Central memory CD8-positive, alpha-beta T cell (primary cell): ENCODE measurements around the gene CAMTA1.

ENCODE experiments used
- ATAC-seq: fragments of 150-1000 bp; cut with Tn5 transposase; replicated peaks from 2 replicates; pipeline ENCODE4 v1.10.0; 2022; ENCODE audit warnings: mild to moderate bottlenecking, moderate FRiP score, moderate number of reproducible peaks; ENCODE audit not compliant: poor library complexity, severe bottlenecking; ENCODE audit errors: extremely low read depth
- DNase-seq, 2 donors: peaks; one replicate each; pipeline ENCODE4 v3.0.0; 2021; ENCODE audit warnings: low spot score in 2 of 2
- H3K27ac Mint-ChIP-seq: one replicate; pipeline ENCODE4 v1.8.0; 2022; ENCODE audit warnings: low read depth, mild to moderate bottlenecking, moderate library complexity, mixed read lengths
- H3K27me3 Mint-ChIP-seq: one replicate; pipeline ENCODE4 v1.8.0; 2022; ENCODE audit warnings: mixed read lengths
- H3K36me3 Mint-ChIP-seq: one replicate; pipeline ENCODE4 v1.8.0; 2022; ENCODE audit warnings: mild to moderate bottlenecking, moderate library complexity, mixed read lengths; ENCODE audit not compliant: insufficient read depth
- H3K4me1 Mint-ChIP-seq: one replicate; pipeline ENCODE4 v1.8.0; 2022; ENCODE audit warnings: mixed read lengths
- H3K4me3 Mint-ChIP-seq: one replicate; pipeline ENCODE4 v1.8.0; 2022; ENCODE audit warnings: mild to moderate bottlenecking, moderate library complexity, mixed read lengths
- H3K9me3 Mint-ChIP-seq: one replicate; pipeline ENCODE4 v1.8.0; 2022; ENCODE audit warnings: mixed read lengths

CAMTA1 gene

GRCh38 chr1:6950001-6950765 is 164.9 kb downstream of the CAMTA1 start:
- Mint-ChIP-seq H3K27ac (no peak overlapping the region), H3K4me1 (no peaks in the 10 kb centered on the region), H3K27me3 (peaks cover 34% of the 10 kb centered on the region), H3K4me3 (no peak overlapping the region), H3K9me3 (no peaks in the 10 kb centered on the region), H3K36me3 (no peaks in the 10 kb centered on the region)
- DNase-seq, result no peak
- no peak for ATAC-seq

- Mint-ChIP-seq H3K9me3 (no peaks in the 10 kb centered on the region), H3K36me3 (no peaks in the 10 kb centered on the region), H3K4me1 (no peaks in the 10 kb centered on the region), H3K27me3 (peaks cover 31% of the 10 kb centered on the region), H3K27ac (no peak overlapping the region), H3K4me3 (no peak overlapping the region)
- ATAC-seq (no peak), DNase-seq (no peak)
Observed at GRCh38 chr1:6951536-6951935, 166.3 kb downstream of the CAMTA1 start.

GRCh38 chr1:6953216-6953615 is 168.0 kb downstream of the CAMTA1 start:
- Mint-ChIP-seq H3K27me3 (peaks cover 24% of the 10 kb centered on the region), H3K4me1 (no peaks in the 10 kb centered on the region), H3K9me3 (no peaks in the 10 kb centered on the region), H3K36me3 (no peaks in the 10 kb centered on the region), H3K27ac (no peak overlapping the region), H3K4me3 (no peak overlapping the region)
- DNase-seq, result no peak
- no peak for ATAC-seq

GRCh38 chr1:6953907-6954364 is 168.7 kb downstream of the CAMTA1 start:
- no peak overlapping the region for H3K4me3 Mint-ChIP-seq

GRCh38 chr1:6954591-6954990 is 169.3 kb downstream of the CAMTA1 start:
- Mint-ChIP-seq H3K4me1 (no peaks in the 10 kb centered on the region), H3K36me3 (no peaks in the 10 kb centered on the region), H3K9me3 (no peaks in the 10 kb centered on the region), H3K27me3 (peaks cover 24% of the 10 kb centered on the region), H3K4me3 (no peak overlapping the region), H3K27ac (no peak overlapping the region)
- ATAC-seq (no peak), DNase-seq (no peak)

More at GRCh38 chr1:6953907-6954364, 168.7 kb downstream of the CAMTA1 start:
- ATAC-seq (no peak), DNase-seq (no peak)
- Mint-ChIP-seq H3K27ac (no peak overlapping the region), H3K9me3 (no peaks in the 10 kb centered on the region), H3K4me1 (no peaks in the 10 kb centered on the region), H3K27me3 (peaks cover 24% of the 10 kb centered on the region), H3K36me3 (no peaks in the 10 kb centered on the region)

GRCh38 chr1:6955357-6956094 is 170.3 kb downstream of the CAMTA1 start:
- no peak overlapping the region for H3K4me3 Mint-ChIP-seq
- H3K27me3 Mint-ChIP-seq, result peaks cover 33% of the 10 kb centered on the region
- no peaks in the 10 kb centered on the region for H3K4me1 Mint-ChIP-seq
- no peak for DNase-seq
- H3K27ac Mint-ChIP-seq, result no peak overlapping the region
- ATAC-seq, result no peak
- H3K36me3 Mint-ChIP-seq, result no peaks in the 10 kb centered on the region
- H3K9me3 Mint-ChIP-seq, result no peaks in the 10 kb centered on the region

GRCh38 chr1:6956488-6957159 is 171.4 kb downstream of the CAMTA1 start:
- H3K4me1 Mint-ChIP-seq, result no peaks in the 10 kb centered on the region
- peaks cover 44% of the 10 kb centered on the region for H3K27me3 Mint-ChIP-seq
- ATAC-seq (no peak), DNase-seq (no peak)
- H3K9me3 Mint-ChIP-seq, result no peaks in the 10 kb centered on the region
- H3K27ac Mint-ChIP-seq, result no peak overlapping the region
- no peak overlapping the region for H3K4me3 Mint-ChIP-seq
- H3K36me3 Mint-ChIP-seq, result no peaks in the 10 kb centered on the region

GRCh38 chr1:6957341-6957740 is 172.1 kb downstream of the CAMTA1 start:
- Mint-ChIP-seq H3K27ac (no peak overlapping the region), H3K4me1 (no peaks in the 10 kb centered on the region), H3K9me3 (no peaks in the 10 kb centered on the region), H3K36me3 (no peaks in the 10 kb centered on the region), H3K27me3 (peaks cover 51% of the 10 kb centered on the region), H3K4me3 (no peak overlapping the region)
- ATAC-seq, result no peak
- no peak for DNase-seq

GRCh38 chr1:6958407-6959030 is 173.3 kb downstream of the CAMTA1 start:
- H3K36me3 Mint-ChIP-seq, result no peaks in the 10 kb centered on the region
- peaks cover 63% of the 10 kb centered on the region for H3K27me3 Mint-ChIP-seq
- H3K4me1 Mint-ChIP-seq, result peaks cover 8% of the 10 kb centered on the region
- DNase-seq (no peak), ATAC-seq (no peak)
- H3K4me3 Mint-ChIP-seq, result no peak overlapping the region
- no peaks in the 10 kb centered on the region for H3K9me3 Mint-ChIP-seq
- no peak overlapping the region for H3K27ac Mint-ChIP-seq

- Mint-ChIP-seq H3K9me3 (no peaks in the 10 kb centered on the region), H3K27ac (no peak overlapping the region), H3K27me3 (peaks cover 73% of the 10 kb centered on the region), H3K4me1 (peaks cover 8% of the 10 kb centered on the region), H3K36me3 (no peaks in the 10 kb centered on the region), H3K4me3 (no peak overlapping the region)
- no peak for DNase-seq
- ATAC-seq, result no peak
Observed at GRCh38 chr1:6959491-6959890, 174.2 kb downstream of the CAMTA1 start.

GRCh38 chr1:6960291-6960811 is 175.1 kb downstream of the CAMTA1 start:
- H3K4me3 Mint-ChIP-seq, result no peak overlapping the region
- H3K9me3 Mint-ChIP-seq, result no peaks in the 10 kb centered on the region
- ATAC-seq (no peak), DNase-seq (no peak)
- H3K27me3 Mint-ChIP-seq, result peaks cover 81% of the 10 kb centered on the region
- H3K36me3 Mint-ChIP-seq, result no peaks in the 10 kb centered on the region
- no peak overlapping the region for H3K27ac Mint-ChIP-seq
- peaks cover 8% of the 10 kb centered on the region for H3K4me1 Mint-ChIP-seq

GRCh38 chr1:6960860-6961259 is 175.6 kb downstream of the CAMTA1 start:
- Mint-ChIP-seq H3K4me1 (peaks cover 8% of the 10 kb centered on the region), H3K27me3 (peaks cover 86% of the 10 kb centered on the region)

More at GRCh38 chr1:6960860-6961259, 175.6 kb downstream of the CAMTA1 start:
- DNase-seq, result no peak
- Mint-ChIP-seq H3K36me3 (no peaks in the 10 kb centered on the region), H3K9me3 (no peaks in the 10 kb centered on the region), H3K4me3 (peak overlapping the region; percentile 9), H3K27ac (no peak overlapping the region)
- no peak for ATAC-seq
